DMS153 (cell line): ENCODE results near the gene GNG4.

Source experiments
- DNase-seq: peaks from one replicate; lab custom pipeline; 2025; lab: John Stamatoyannopoulos, UW

The GNG4 gene

GRCh38 chr1:235649368-235650163, at the start of gene GNG4:
GNG4 (minus strand) TSS chr1:235649784; CDS start chr1:235583838, 65,946 bp downstream.
- DNase-seq, result no peak

GRCh38 chr1:235697508-235697907, 47.9 kb upstream of the GNG4 start:
- no peak for DNase-seq

GRCh38 chr1:235689356-235689755, 39.8 kb upstream of the GNG4 start:
- DNase-seq, result no peak

- DNase-seq, result no peak
These were observed 38.5 kb upstream of the GNG4 start for GRCh38 chr1:235688096-235688495.

- no peak for DNase-seq
These were observed 34.1 kb upstream of the GNG4 start for GRCh38 chr1:235683653-235684052.

DNA sequence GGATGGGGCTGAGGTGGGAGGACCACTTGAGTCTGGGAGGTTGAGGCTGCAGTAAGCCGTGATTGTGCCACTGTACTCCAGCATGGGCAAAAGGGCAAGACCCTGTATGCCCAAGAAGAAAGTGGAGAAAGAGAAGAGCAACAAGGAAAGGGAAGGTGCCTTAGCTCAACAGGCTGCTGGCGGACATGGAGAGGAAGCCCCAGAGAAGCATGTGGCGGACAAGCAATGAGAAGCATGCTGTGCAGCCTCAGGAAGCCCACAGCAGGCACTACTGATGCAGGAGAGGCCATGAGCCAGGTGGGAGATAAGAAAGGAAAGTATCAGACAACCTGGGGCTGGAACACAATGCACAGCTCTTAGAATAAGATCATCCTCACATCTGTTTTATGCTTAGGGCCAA, 32.6 kb upstream of the GNG4 start:
- DNase-seq, result no peak

- no peak for DNase-seq
These were observed 30.1 kb upstream of the GNG4 start for GRCh38 chr1:235679644-235680043.

DNA sequence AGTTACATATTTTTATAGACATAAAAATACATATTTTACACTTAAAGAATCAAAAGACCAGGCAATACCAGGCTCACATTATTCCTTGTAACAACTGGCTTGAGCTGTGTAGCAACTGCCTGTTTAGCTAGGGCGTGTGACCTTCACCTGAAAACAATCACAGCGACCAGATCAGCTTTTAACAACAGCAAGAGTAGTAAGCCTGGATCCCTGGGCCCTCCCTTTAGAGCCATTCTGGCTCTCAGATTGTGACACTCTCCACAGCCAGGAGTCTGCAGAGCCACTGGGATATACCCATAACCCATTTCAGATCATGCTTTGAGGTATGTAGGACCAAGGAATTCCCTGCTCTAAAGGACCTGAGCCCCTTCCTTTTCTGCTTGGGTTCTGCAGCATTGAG, 29.4 kb upstream of the GNG4 start:
- DNase-seq, result no peak

DNA sequence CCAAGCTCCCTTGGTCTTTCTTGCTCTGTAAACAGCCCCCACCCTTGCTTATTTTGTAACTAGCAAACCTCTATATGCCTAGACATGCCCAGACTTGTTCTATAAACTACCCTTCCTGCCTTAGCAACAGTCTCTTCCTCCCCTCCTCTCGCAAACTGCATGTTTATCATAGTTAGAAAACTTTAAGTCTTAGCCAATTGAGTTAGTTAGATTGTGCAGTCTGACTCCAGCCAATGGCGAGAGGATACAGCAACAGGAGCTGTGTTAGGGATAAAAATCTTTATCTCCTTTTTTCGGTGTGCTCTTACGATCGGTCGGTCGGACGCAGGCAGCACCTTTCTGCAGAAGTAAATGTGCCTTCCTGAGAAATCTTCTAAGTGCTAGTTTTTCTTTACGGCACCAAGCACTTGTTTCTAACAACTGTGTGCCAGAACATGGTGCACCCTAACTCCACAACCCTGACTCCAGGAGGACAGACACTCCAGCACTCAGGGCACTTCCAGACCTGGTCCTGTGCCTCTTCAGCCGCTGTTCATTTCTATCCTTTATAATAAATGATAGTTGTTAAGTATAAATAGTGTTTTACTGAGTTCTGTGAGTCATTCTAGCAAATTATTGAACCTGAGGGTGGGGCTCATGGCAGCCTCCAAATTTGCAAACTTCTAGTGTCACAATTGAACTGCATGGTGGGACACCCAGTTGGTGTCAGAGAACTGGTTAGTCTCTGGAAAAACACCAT, 25.7 kb upstream of the GNG4 start:
- DNase-seq, result no peak

- no peak for DNase-seq
These were observed 24.4 kb upstream of the GNG4 start for GRCh38 chr1:235673981-235674380.

- no peak for DNase-seq
These were observed 22.4 kb upstream of the GNG4 start for GRCh38 chr1:235671992-235672391.

GRCh38 chr1:235670157-235670776, 20.7 kb upstream of the GNG4 start:
- DNase-seq, result no peak

GRCh38 chr1:235669277-235669676, 19.7 kb upstream of the GNG4 start:
- DNase-seq, result no peak

GRCh38 chr1:235663628-235664027, 14.0 kb upstream of the GNG4 start:
- no peak for DNase-seq

DNA sequence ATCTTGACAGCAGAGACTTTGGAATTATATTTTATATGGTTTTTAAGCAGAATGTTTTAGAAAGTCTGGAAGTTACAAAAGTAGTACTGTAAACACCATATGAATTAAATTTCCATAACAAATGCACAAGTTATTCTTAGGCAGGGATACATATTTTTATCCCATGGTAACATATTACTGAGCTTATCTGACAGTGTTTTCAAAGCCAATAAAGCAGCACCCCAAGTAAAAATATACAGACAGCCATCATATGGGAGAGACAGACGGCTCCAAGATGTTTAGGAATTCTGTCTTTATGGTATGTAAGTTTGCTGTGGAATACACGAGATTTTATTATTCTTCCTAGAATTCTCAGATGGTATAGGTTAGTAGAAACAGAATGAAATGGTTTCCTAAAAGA, 12.0 kb upstream of the GNG4 start:
- DNase-seq, result no peak

DNA sequence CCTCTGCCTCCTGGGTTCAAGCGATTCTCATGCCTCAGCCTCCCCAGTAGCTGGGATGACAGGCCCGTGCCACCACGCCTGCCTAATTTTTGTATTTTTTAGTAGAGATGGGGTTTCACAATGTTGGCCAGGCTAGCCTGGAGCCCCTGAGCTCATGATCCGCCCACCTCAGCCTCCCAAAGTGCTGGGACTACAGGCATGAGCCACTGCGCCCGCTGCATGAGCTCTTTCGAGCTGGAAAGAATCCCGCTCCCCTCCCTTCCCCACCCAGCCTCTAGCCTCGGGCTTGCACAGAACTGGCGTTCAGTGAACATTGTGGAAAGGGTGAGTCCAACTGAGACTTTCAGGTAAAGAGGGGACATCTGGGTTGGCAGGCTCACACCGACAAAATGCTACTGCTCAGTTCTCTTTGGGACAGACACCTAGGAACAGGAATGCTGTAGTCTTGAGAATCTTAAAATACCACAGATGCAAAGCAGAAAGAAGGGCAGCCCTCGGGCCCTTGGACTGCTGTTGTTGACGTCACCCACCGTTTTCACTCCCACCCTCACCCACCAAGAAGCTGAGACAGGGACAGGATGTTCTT, 9.7 kb upstream of the GNG4 start:
- no peak for DNase-seq

GRCh38 chr1:235657747-235658526, 8.4 kb upstream of the GNG4 start:
- DNase-seq, result no peak

DNA sequence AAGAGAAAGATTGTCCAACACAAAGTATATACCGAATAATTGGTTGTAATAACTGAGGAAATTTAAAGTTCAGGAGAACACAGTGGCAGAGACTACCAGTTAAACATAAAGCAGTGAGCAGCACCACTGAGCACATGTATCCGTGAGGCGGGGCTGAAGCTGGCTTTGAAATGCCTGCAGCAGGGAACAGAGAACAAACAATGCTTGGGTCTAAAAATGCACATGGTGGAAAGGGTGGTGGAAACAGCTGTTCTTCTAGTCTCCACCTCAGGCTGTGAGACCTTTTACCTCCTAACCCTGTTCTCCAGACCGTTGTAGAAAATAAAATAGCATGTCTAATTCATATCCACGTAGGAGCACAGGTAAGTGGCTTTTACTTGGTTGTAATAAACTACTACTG, 7.7 kb upstream of the GNG4 start:
- DNase-seq, result no peak

- no peak for DNase-seq
These were observed 2.8 kb upstream of the GNG4 start for GRCh38 chr1:235652364-235652763.

GRCh38 chr1:235651170-235651806, 1.7 kb upstream of the GNG4 start:
- DNase-seq, result no peak
